ENCODE results near the gene NCOR2. TPM values are rescaled to one million over a fixed set of nuclear protein-coding genes. Genes with fewer than 3 reads are reported as not detected.
A peak's percentile ranks its signal among the peaks of the same experiment; 100 is the strongest.

Gene NCOR2
- total RNA-seq, 1 experiment from 2014 or later, result 325 TPM

- peaks cover 27% of the 10 kb centered on the region for H3K4me1 Mint-ChIP-seq (ENCODE audit: low read depth, unreplicated experiment)
- CTCF ChIA-PET, result no interaction called here
- no peak for TF ChIP-seq CTCF (IDR thresholded peaks at IDR 0.05; ENCODE audit: unreplicated experiment)
- no peaks in the 10 kb centered on the region for H3K9me3 Mint-ChIP-seq (ENCODE audit: low read depth, unreplicated experiment)
- H3K27me3 Mint-ChIP-seq (ENCODE audit: unreplicated experiment), result no peaks in the 10 kb centered on the region
- intact Hi-C loops (cut with micrococcal nuclease; ENCODE audit: unreplicated experiment), result no loop called here
- no TSS peak for BruUV-seq (replicated peaks)
- peaks cover 39% of the 10 kb centered on the region for H3K36me3 Mint-ChIP-seq (ENCODE audit: insufficient read depth, unreplicated experiment)
- no peak for DNase-seq
- H3K27ac Mint-ChIP-seq (ENCODE audit: unreplicated experiment), result peak overlapping the region; percentile 30
- H3K4me3 Mint-ChIP-seq (ENCODE audit: low read depth, unreplicated experiment), result no peak overlapping the region
These were observed 39.4 kb downstream of the NCOR2 start for GRCh38 chr12:124527861-124528561.

DNA sequence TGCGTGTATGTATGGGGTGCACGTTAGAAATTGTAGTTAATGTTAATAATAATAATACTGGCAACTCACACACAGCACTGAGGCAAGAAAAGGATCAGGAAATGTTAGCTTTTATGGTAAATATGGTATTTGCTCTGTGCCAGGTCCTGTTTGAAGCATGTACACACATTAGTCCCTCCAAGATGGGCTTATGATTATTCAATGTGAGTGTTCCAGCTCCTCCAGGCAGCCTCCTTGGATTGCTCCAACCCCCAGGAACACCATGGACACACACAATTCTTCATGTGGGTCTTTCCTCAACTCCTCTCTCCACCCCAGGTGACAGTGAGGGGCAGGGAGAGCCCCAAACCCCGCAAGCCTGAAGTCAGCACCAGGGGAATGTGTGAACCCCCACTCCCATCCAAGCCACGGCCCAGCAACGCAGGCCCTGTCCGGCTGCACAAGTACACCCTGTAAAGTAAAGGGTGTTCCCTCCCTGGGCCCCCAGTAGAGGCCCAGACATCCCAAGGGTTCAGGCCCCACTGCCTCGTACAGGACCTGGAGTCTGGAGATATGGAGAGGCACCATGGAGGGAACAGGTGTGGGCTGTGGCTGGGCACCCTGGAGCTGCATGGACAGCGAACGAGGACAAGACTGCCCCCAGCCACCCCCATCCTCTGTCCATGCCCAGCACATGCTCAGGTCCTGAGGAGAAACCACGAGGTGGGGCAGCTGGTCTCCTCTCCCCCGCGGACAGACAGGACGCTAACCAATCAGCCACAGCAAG lies 41.3 kb downstream of the NCOR2 start:
- CTCF ChIA-PET, result no interaction called here
- no peak for TF ChIP-seq CTCF (IDR thresholded peaks at IDR 0.05; ENCODE audit: unreplicated experiment)
- DNase-seq, result no peak
- H3K27me3 Mint-ChIP-seq (ENCODE audit: unreplicated experiment), result no peaks in the 10 kb centered on the region
- H3K4me3 Mint-ChIP-seq (ENCODE audit: low read depth, unreplicated experiment), result no peak overlapping the region
- H3K27ac Mint-ChIP-seq (ENCODE audit: unreplicated experiment), result no peak overlapping the region
- intact Hi-C loops (cut with micrococcal nuclease; ENCODE audit: unreplicated experiment), result no loop called here
- peaks cover 35% of the 10 kb centered on the region for H3K4me1 Mint-ChIP-seq (ENCODE audit: low read depth, unreplicated experiment)
- BruUV-seq (replicated peaks), result no TSS peak
- H3K36me3 Mint-ChIP-seq (ENCODE audit: insufficient read depth, unreplicated experiment), result peaks cover 39% of the 10 kb centered on the region
- no peaks in the 10 kb centered on the region for H3K9me3 Mint-ChIP-seq (ENCODE audit: low read depth, unreplicated experiment)

DNA sequence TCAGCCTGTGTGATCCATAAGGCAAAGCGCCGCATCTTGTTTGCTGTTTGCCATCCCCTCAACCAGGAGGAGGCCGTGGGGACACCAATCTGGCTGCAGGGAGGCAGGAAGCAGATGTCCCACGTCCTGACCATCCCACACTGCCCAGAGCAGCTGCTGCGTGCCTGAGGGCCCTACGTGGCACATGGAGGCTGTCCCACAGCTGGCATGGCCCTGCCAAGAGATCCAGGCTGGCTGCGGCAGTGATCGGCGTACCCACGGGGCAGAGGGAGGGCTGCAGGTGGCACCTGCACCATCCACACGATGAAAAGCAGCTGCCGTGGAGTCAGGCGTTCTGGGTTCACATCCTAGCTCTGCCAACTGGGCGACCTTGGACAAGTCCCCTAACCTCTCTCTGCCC lies 42.0 kb downstream of the NCOR2 start:
- Mint-ChIP-seq H3K9me3 (ENCODE audit: low read depth, unreplicated experiment) (no peaks in the 10 kb centered on the region), H3K4me3 (ENCODE audit: low read depth, unreplicated experiment) (no peak overlapping the region), H3K4me1 (ENCODE audit: low read depth, unreplicated experiment) (peaks cover 41% of the 10 kb centered on the region), H3K27ac (ENCODE audit: unreplicated experiment) (peak overlapping the region; percentile 24), H3K36me3 (ENCODE audit: insufficient read depth, unreplicated experiment) (peaks cover 44% of the 10 kb centered on the region), H3K27me3 (ENCODE audit: unreplicated experiment) (no peaks in the 10 kb centered on the region)
- BruUV-seq (replicated peaks), result no TSS peak
- TF ChIP-seq CTCF (IDR thresholded peaks at IDR 0.05; ENCODE audit: unreplicated experiment), result no peak
- intact Hi-C loops (cut with micrococcal nuclease; ENCODE audit: unreplicated experiment), result no loop called here
- DNase-seq, result no peak
- CTCF ChIA-PET, result no interaction called here

GRCh38 chr12:124524231-124524925 lies 43.0 kb downstream of the NCOR2 start:
- peak; percentile 37 for DNase-seq
- no TSS peak for BruUV-seq (replicated peaks)
- H3K4me1 Mint-ChIP-seq (ENCODE audit: low read depth, unreplicated experiment), result peaks cover 51% of the 10 kb centered on the region

More at GRCh38 chr12:124524231-124524925, 43.0 kb downstream of the NCOR2 start:
- no peaks in the 10 kb centered on the region for H3K9me3 Mint-ChIP-seq (ENCODE audit: low read depth, unreplicated experiment)
- H3K27ac Mint-ChIP-seq (ENCODE audit: unreplicated experiment), result peak overlapping the region; percentile 71
- peaks cover 50% of the 10 kb centered on the region for H3K36me3 Mint-ChIP-seq (ENCODE audit: insufficient read depth, unreplicated experiment)
- CTCF ChIA-PET, result no interaction called here
- intact Hi-C loops (cut with micrococcal nuclease; ENCODE audit: unreplicated experiment), result no loop called here
- no peak for TF ChIP-seq CTCF (IDR thresholded peaks at IDR 0.05; ENCODE audit: unreplicated experiment)
- no peak overlapping the region for H3K4me3 Mint-ChIP-seq (ENCODE audit: low read depth, unreplicated experiment)
- no peaks in the 10 kb centered on the region for H3K27me3 Mint-ChIP-seq (ENCODE audit: unreplicated experiment)

Data from Calu3 (cell line).